ENCODE measurements around the gene CXorf66.
A peak's percentile ranks its signal among the peaks of the same experiment; 100 is the strongest.
"Not testable (repeated sequence)": the region's sequence is repeated elsewhere in the genome, so short reads cannot be mapped to it uniquely, and the experiment has no call there.

Gene CXorf66

GRCh38 chrX:139965421-139965820 is at the start of gene CXorf66:
CXorf66 (minus strand) TSS chrX:139965521; CDS start chrX:139965496, 25 bp downstream.
- no peak for DNase-seq (ENCODE audit: low read depth)

- DNase-seq (ENCODE audit: low read depth) = no peak
Measured at GRCh38 chrX:139982856-139983255, 17.5 kb upstream of the CXorf66 start.

GRCh38 chrX:139974471-139974870 is 9.2 kb upstream of the CXorf66 start:
- DNase-seq (ENCODE audit: low read depth) = no peak

GRCh38 chrX:139972629-139973624 is 7.6 kb upstream of the CXorf66 start:
- no peak for DNase-seq (ENCODE audit: low read depth)

- no peak for DNase-seq (ENCODE audit: low read depth)
Measured at GRCh38 chrX:139972113-139972512, 6.8 kb upstream of the CXorf66 start.

GRCh38 chrX:139971394-139971749 is 6.1 kb upstream of the CXorf66 start:
- no peak for DNase-seq (ENCODE audit: low read depth)

- DNase-seq (ENCODE audit: low read depth) = no peak
Measured at GRCh38 chrX:139969286-139969685, 4.0 kb upstream of the CXorf66 start.

- no peak for DNase-seq (ENCODE audit: low read depth)
Measured at GRCh38 chrX:139967750-139968149, 2.4 kb upstream of the CXorf66 start.

- no peak for DNase-seq (ENCODE audit: low read depth)
Measured at GRCh38 chrX:139967300-139967699, 2.0 kb upstream of the CXorf66 start.

GRCh38 chrX:139966159-139966558 is 838 bp upstream of the CXorf66 start:
- DNase-seq (ENCODE audit: low read depth) = not testable (repeated sequence)

GRCh38 chrX:139961091-139961490 is 4.2 kb downstream of the CXorf66 start:
- DNase-seq (ENCODE audit: low read depth) = not testable (repeated sequence)

GRCh38 chrX:139949703-139950102 is 15.6 kb downstream of the CXorf66 start:
- DNase-seq (ENCODE audit: low read depth) = no peak

- no peak for DNase-seq (ENCODE audit: low read depth)
Measured at GRCh38 chrX:139945075-139945474, 20.2 kb downstream of the CXorf66 start.

GRCh38 chrX:139936259-139936658 is 29.1 kb downstream of the CXorf66 start:
- DNase-seq (ENCODE audit: low read depth) = no peak

GRCh38 chrX:139933904-139934303 is 31.4 kb downstream of the CXorf66 start:
- no peak for DNase-seq (ENCODE audit: low read depth)

GRCh38 chrX:139932901-139933796 is 32.2 kb downstream of the CXorf66 start, which contains the start of gene ATP11C:
ATP11C (minus strand) TSS chrX:139933053; CDS start chrX:139932042, 1,011 bp downstream.
- peak; percentile 51 for DNase-seq (ENCODE audit: low read depth)

- peak; percentile 4 for DNase-seq (ENCODE audit: low read depth)
Measured at GRCh38 chrX:139932073-139932900, 33.0 kb downstream of the CXorf66 start.

GRCh38 chrX:139931646-139932072 is 33.7 kb downstream of the CXorf66 start:
- peak; percentile 2 for DNase-seq (ENCODE audit: low read depth)

GRCh38 chrX:139930916-139931645 is 34.2 kb downstream of the CXorf66 start:
- DNase-seq (ENCODE audit: low read depth) = no peak

GRCh38 chrX:139930401-139930800 is 34.9 kb downstream of the CXorf66 start:
- DNase-seq (ENCODE audit: low read depth) = no peak

GRCh38 chrX:139929876-139930275 is 35.4 kb downstream of the CXorf66 start:
- no peak for DNase-seq (ENCODE audit: low read depth)
